EH (cell line): ENCODE results near the gene LSS.
"Not testable (repeated sequence)": the region's sequence is repeated elsewhere in the genome, so short reads cannot be mapped to it uniquely, and the experiment has no call there.

ENCODE experiments used
- DNase-seq: peaks from one replicate; pipeline ENCODE4 v3.0.0-alpha.2; 2015; ENCODE audit warnings: low read depth

The LSS gene

DNA sequence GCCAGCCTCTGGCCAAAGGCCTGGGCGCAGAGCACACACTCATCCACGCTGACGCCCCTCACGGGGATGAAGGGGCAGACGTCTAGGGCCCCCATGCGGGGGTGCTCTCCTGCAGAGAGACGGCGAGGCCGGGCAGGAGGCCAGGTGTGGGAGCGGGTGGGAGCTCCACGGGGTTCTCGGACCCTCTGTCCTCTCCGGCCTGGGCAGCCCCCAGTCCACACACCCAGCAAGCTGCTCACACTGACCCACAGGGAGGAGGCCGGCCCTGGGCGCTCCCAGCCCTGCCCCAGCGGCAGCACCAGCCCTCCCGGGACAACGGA, 75.7 kb downstream of the LSS start:
- DNase-seq, result no peak

DNA sequence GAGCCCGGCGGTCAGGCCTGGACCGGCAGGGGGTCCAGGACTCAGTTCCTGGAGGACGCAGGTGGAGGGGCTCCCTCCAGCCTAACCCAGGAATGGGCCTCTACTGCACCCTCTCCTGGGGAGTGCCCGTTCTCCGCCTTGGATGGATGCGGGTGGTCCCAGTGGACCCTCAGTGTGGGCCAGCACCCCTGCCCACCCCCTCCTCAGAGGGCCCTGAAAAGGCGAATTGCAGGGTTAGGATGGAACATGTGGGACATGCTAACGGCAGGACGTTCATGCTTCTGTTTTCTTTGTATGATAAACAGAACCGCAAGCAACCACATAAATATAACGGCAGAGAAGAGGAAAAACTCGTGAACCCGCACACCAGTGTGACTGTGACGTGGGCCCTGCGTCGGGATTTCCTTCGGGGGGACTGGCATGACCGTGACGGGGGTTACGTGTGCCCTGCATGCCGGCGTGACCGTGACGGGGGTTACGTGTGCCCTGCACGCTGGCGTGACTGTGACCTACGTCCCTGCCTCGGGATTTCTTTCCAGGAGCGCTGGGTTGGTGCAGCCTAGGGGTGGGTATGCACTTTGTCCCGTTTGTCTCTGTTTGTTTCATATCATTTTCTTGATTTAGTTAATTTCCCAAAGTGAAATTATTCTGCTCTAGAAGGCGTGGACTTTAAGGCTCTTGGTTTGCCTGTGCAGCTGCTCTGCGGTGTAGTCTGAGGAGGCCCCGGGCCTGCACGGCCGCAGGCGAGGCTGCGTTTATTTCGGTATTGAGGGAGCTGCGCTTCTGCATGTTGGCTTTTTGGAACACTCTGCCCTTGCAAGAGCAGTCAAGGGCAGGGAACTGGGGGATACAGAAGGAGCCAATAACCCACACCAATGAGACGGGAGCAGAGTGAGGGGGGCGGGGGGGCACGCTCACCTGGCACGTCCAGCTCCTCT, 76.3 kb downstream of the LSS start:
- no peak for DNase-seq

DNA sequence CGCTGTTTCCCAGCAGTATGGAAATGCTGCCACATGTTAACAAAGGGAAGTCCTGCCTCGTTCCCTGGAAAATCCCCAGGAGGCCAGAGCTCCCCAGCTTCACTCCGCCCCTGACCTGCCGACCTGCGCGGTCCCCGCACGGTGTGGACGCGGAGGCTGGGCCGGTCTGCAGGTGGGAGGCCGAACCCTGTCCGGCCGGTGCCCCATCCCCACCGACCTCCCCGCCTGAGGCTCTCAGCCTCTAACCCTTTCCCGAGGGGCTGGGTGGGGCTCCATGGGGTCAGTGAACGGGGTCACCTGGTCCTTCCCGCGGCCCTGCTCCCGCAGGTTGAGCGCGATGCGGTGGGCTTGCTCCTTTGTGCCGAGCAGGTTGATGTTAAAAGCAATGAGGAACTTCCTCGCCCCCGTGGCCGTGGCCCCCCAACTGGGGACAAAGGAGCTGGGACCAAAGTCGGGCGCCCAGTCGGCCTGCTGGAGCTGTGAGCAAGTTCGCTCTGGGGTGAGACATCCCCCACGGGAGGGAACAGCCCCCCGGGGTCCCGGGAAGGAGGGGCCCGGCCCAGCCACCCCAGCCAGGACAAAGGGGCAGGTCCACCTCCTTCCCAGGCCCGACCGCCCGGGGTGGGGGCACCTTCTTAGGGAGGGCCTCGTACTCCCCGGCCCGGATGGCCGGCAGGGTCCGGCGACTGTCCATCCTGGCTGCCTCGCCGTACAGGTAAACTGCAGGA, 77.1 kb downstream of the LSS start:
- DNase-seq, result no peak

DNA sequence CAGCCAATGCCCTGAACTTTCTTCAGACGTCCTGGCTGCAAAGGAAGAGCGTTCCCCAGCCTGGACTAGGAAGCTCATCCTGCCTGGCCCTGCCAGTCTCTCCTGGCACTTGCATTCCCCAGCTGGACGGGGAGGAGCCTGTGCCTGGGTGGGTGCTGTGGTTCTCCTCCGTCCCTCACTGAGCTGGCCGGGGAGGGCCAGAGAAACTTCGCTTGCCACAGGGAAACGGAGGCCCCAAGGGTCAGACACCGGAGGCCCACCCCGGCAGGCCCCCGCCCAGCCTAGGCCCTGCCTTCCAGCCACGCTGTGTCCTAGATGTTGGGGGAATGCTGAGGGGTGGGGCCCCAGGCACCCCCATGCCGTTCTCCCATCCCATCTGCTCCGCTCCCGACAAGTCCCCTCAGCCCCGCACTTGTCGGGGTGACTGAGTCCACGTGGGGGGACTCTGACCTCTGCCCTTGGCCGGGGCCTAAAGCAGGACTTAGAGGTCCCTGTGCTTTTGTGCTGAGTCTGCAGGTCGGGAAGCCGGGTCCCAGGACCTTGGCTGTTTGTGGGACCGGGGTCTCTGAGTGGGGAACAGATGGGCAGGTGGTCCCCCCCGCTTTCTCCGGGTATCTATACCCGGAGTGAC, 78.0 kb downstream of the LSS start:
- DNase-seq, result no peak

DNA sequence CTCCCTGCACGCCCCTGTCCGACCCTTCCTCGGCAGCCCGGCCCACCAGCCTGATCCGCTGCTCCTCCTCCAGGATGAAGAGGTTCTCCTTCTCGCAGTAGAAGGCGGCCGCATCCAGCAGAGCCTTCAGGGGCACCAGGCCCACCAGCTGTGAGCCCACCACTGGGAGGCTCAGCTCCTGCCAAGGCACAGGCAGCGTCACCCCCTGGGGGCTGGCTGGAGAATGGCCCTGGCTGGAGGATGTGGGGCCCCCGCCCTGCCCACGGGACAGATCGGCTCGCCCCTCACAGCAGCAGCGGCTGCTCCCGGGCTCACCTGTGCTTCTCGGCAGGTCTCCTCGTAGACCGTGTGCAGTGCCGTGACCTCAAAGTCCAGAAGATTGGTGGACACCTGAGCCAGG, 78.5 kb downstream of the LSS start:
- DNase-seq, result no peak

DNA sequence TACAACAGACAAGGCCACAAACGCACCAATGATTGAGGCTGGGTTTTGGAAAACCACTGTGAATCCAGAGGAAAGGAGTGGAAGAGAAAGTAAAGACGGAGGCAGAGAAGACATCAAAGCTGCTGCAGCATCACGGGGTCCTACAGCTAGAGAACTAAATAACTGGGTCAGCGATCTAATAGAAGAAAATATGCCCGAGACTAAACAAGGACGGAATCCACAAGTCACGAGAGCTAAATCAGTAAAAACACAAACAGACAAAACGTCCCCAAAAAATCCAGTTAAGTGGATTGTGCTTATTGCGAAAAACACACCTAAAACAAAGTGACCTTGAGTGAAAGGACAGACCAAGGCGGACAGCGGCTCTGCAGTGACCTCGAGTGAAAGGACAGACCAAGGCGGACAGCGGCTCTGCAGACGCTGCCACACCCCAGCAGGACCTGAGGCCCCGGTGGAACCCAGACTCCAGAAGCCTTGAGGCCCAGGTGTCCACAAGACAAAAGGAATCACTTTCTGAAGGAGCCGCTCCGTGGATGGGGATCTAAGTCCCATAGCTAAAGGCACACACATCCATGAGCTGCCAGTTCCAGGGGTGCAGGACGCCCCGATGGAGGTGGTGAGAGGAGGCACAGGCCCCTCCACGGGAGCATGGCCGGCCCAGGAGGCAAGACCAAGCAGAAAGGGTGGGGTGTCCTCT, 79.2 kb downstream of the LSS start:
- no peak for DNase-seq

DNA sequence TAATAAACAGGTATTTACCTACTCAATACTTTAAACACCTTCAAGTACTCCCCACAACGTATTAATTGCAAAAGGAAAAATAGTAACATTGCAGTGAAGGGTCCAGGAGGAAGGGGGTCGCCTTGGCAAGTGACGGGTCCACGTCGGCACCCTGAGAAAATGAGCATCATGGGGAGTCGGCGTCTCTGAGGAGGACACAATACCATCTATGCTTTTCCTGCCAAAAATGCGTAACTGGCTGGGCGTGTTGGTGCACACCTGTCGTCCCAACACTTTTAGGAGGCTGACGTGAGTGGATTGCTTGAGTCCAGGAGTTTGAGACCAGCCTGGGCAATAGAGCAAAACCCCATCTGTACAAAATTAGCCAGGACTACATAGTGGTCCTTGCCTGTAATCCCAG, 80.5 kb downstream of the LSS start:
- no peak for DNase-seq

DNA sequence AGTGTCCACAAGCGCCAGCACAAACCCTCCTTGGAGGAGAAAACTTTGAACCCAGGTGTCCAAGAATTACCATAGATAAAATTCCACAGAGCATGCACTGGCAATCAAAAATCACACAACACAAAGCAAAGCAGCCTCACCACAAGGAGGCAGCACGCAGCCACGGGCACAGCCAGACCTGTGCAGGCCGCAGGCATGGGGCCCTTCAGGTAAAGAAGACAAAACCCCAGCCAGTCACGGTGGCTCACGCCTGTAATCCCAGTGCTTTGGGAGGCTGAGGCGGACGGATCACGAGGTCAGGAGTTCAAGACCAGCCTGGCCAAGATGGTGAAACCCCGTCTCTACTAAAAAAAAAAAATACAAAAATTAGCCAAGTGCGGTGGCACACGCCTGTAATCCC, 81.1 kb downstream of the LSS start:
- DNase-seq, result not testable (repeated sequence)

DNA sequence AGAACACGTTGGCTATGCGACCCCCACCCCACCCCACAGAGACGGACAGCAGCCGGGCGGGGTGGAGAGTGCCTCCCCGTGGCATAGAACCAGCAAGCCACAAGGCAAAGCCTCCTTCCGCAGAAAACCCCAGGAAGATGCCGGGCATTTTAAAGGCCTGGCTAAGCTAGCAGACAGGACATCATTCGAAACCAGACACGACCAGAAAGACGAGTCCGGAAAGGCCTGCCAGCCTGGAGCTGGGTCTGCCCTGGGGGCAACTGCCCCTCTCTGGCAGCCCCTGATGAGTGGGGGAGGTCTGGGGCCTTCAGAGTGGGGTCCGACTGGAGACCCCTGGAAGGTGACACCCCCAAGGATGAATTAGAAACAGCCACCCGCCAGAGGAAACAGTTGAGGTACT, 81.7 kb downstream of the LSS start:
- DNase-seq, result no peak

DNA sequence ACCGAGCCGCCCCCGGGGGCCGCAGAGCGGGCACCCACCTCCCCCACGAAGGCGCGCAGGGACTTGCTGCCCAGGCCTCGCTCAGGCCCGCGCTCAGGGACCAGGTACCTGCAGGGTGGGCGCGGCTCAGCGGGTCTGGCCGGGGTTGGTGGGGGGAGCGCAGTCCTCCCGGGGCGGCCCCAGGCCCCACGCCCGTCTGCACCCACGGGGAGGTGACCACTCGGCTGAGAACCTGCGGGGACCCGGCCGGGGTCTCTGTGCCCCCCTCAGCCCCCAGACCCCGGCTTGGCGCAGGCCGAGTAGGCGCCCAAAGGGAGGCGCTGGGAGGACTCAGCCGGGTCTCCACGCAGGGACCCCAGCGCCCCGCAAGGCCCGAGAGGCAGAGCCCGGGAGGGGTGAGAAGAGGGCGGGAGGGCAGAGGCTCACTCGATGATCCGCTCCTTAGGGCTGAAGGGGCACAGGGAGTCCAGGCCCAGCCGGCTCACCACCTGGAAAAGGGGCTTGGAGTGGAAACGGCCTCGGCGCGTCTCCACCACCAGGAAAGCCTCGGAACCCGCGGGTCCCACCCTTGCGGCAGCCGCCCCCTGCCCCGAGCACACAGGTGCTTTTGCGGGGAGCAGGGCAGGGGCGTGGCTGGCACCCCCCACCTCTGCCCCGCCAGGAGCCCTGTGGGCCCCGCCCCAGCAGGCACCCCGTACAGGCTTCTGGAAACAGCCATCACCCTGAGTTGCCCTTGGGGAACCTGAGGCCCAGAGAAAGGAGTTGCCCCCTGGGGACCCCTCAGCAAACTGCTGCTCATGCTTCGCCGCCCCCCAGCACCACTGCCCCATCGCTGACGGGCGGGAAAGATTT, 82.5 kb downstream of the LSS start:
- no peak for DNase-seq

DNA sequence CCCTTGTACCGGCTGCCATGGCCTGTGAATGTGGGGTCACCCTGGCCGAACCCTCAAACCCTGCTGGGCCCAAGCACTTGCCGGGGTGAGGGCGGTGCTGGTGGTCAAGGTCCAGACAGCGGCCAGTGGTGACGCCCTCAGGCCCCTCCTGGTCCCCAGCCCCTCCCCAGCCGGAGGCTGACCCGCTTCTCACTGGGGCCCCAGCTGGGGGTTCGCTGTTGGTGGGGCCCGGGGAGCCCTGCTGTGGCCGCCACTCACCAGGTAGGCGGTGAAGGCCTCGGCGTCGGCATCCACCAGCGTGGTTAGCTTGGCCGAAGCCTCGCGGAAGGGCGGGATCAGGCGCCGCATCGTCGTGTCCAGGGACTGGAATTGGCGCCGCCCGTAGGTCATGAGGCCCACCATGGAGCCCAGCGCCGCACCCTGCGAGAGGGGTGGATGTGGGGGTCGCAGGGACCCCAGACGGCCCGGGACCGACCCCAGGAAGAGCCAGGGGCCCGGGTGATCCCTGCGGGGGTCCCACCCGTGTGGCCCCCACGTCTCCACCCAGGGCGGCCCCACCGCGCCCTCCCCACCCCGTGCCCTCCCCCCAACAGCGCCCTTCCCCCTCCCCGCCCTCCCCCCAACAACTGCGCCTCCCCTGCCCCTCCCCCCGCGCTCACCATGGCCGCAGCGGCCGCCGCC, 83.3 kb downstream of the LSS start:
- no peak for DNase-seq

DNA sequence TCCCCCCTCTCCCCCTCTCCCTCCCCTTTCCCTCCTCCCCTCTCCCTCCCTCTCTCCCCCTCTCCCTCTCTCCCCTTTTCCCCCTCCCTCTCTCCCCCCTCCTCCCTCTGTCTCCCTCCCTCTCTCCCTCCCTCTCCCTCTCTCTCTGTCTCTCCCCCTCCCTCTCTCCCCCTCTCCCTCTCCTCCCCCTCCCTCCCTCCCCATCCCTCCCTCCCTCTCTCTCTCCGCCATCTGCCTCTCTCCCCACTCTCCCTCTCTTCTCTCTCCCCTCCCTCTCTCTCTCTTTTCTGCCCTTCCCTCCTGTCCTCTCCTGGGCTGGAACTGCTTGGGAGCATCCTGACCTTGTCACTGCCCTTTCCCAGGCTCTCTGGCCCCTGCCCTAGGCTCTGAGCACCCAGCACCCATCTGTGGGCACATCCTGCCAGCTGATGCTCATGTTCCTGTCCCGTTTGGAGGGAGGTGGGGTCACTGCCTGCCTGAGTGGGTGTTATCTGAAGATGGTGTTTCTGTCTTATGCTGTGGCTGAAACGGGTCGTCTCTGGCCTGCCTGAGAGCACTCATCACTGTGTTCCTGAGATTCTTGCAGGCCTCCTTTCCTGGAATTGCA, 84.0 kb downstream of the LSS start:
- DNase-seq, result no peak

DNA sequence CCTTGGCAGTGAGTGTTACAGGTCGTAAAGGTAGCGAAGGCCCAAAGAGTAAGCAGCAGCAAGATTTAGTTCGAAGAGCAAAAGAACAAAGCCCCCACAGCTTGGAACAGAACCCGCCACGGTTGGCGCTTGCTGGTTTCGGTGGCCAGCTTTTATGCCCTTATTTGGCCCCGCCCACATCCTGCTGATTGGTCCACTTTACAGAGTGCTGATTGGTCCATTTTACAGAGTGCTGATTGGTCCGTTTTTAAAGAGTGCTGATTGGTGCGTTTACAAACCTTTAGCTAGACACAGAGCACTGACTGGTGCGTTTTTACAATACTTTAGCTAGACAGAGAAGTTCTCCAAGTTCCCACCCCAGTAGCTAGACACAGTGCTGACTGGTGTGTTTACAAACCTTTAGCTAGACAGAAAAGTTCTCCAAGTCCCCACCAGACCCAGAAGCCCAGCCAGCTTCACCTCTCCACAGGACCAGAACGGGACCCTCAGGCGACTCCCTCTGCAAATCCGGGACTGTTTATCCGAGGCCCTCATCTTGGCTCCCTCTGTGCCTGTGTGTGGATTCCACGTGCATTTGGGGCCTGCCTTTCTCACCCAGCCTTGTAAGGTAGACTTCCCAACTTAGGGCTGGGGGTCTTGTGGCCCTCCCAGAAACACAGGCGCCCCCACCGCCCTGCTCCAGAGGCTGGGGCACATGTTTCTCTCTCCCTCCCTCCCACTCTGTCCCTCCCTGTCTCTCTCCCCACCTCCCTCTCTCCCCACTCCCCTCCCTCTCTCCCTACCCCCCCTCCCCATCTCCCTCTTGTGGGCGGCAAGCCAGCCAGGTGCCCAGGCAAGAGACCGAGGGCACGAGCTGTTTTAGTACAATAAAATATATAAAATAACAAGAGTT, 85.7 kb downstream of the LSS start:
- no peak for DNase-seq

DNA sequence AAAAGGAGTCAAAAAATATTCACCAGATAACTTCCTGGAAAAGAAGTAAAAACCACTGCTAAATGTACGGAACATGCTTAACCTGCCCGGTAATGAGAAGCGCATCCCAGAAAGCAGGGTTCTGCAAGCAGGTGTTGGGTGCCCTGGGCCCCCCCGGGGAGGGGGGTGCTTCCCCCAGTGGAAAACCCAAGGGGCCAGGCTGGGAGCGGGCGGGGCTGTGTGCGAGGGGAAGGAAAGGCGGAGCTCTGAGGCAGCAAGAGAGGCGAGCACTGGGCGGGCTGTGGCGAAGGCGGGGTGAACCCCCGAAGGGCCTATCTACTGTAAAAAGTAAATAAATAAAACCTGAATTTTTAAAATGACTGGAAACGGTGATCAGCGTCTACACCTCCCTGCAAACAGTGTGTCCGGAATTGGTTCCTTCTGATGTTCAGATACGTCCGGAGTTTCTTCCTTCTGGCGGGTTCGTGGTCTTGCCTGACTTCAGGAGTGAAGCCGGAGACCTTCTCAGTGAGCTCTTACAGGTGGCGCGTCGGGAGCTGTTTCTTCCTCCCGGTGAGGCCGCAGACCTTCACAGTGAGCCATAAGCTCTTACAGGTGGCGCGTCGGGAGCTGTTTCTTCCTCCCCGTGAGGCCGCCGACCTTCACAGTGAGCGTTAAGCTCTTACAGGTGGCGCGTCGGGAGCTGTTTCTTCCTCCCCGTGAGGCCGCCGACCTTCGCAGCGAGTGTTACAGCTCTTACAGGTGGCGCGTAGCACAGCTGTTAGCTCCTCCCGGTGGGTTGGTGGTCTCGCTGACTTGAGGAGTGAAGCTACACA, 86.6 kb downstream of the LSS start:
- no peak for DNase-seq

DNA sequence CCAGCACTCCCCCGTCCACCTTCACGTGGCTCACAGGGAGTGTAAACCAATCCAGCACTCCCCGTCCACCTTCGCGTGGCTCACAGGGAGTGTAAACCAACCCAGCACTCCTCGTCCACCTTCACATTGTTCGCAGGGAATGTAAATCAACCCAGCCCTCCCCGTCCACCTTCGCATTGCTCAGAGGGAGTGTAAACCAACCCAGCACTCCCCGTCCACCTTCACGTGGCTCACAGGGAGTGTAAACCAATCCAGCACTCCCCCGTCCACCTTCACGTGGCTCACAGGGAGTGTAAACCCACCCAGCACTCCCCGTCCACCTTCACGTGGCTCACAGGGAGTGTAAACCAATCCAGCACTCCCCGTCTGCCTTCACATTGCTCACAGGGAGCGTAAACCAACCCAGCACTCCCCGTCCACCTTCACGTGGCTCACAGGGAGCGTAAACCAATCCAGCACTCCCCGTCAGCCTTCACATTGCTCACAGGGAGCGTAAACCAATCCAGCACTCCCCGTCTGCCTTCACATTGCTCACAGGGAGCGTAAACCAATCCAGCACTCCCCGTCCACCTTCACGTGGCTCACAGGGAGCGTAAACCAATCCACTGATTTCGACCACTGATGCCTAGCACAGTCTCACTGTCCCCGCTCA, 88.1 kb downstream of the LSS start:
- DNase-seq, result not testable (repeated sequence)

DNA sequence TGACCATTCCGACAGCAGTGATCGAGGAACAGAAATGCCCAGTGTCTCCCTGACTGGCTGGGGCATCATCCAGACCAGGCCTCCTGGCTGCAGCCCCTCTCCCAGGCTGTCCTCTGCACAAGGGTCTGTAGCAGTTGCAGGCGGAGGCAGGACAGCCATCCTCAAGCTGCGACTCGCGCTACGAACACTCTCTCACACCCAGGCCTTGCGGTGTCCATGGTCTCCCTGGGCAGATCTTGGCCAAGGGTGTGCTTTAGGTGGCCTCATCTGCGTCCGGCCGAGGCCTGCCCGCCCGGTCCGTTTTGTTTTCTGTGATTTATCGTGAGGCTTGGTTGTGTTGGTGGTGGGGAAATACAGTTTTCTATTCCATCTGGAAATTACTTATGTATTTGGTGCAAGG, 88.9 kb downstream of the LSS start:
- no peak for DNase-seq

DNA sequence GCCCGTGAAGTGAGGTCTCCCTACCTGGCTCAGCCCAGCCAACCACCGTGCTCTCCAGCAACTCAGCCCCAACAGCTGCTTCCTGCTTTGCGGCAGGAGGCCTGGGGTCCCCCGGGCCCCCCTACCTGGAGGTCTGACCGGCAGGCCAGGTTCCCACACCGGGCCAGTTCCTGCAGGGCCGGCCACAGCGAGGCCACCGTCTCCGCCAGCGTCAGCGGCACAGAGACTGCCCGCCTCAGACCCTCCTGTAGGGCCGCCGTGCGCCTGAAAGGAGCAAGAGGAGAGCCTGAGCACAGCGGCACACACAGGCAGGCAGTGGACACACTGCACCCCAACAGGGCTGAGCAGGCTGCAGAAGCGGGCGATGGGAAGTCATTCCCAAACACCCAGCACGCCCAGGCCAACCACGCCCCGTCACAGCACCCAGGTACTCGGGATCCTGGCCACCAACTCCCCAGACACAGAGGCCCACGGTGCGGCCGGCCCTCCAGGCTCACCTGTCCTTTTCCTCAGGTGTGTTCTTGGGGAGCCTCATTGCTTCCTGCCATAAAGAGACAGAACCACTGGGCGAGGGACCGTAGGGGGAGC, 90.1 kb downstream of the LSS start:
- no peak for DNase-seq
